ENCODE results near the gene OR6V1.
"Not testable (repeated sequence)": the region's sequence is repeated elsewhere in the genome, so short reads cannot be mapped to it uniquely, and the experiment has no call there.

The OR6V1 gene

DNA sequence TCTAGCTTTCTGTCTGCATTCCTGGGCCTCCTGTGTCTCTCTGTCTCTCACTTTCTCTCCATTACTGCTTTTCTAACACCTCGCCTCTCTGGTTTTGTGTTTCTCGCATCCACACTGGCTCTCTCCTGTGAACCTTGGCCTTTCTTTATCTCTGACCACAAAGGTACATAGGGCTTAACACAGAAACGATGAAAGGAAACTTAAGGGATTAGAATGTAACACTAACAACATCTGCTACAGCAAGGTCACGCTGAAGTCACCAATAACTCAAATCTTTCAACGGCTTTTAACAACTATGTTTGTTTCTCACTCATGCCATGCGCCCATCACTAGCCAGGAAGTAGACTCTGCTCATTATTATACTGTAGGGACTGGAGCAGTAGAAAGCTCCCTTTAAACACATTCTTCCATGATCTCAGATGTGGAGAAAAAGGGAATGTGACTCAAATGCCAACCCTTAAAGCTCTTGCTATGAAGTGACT, 9.3 kb upstream of the OR6V1 start:
- DNase-seq (ENCODE audit: low read depth): no peak

DNA sequence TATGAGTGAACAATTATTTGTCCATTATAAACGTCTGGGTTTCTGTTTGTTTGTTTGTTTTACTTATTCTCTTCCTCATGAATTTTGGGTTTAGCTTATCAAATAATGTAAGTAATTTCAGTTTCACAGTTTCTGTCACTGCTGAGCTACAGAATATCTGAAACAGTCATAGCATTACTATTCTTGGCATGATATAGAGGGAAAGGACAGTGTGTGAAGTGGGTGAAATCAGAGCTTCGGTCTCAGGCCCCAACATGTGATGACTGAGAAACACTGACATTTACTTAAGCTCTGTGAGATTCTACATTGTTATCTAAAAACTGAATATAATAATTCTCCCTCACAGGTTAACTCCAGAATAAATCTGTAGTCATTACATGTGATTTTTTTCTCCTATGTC, 8.8 kb upstream of the OR6V1 start:
- no peak for DNase-seq (ENCODE audit: low read depth)

GRCh38 chr7:143046426-143046851, 5.7 kb upstream of the OR6V1 start:
- no peak for DNase-seq (ENCODE audit: low read depth)

DNA sequence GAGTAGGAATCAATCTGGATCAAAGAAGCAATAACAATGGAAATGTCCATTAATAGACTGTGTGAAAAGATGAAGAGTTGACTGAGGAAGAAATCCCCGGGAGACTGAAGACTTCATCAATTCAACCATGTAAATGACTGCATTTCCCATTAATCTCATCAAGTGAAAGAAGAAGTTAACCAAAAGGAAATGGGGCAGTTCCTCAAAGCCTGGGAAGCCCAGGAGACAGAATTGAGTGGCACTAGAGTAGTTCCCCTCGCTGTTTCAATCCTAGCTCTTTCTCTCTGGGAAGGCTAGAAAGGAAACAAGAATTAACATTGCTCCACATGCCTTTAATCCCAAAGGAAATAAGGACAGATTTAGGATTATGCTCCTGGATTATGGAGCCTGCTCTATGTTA, 4.8 kb upstream of the OR6V1 start:
- DNase-seq (ENCODE audit: low read depth): no peak

- no peak for DNase-seq (ENCODE audit: low read depth)
Observed at GRCh38 chr7:143048827-143049226, 3.3 kb upstream of the OR6V1 start.

GRCh38 chr7:143049362-143049761, 2.8 kb upstream of the OR6V1 start:
- DNase-seq (ENCODE audit: low read depth): no peak

GRCh38 chr7:143050931-143051330, 1.2 kb upstream of the OR6V1 start:
- DNase-seq (ENCODE audit: low read depth): no peak

DNA sequence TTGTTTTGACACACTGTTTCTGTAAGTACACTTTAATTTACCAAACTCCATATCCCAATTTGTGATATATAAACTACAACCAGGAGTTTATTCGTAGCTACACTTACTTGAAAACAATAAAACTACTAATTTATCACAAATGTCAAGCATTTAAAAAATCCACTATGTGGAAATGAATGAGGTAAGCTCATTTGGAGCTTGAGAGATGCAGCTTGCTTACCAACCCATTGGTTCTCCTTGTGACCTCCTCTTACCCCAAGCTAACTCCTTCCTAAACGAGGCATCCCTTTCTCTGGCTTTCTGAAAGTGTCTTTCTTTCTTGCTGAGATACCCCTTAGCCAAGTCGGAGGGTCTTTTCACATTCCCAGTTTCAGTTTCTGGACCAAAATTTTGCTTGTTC, 2.5 kb downstream of the OR6V1 start:
- DNase-seq (ENCODE audit: low read depth): no peak

DNA sequence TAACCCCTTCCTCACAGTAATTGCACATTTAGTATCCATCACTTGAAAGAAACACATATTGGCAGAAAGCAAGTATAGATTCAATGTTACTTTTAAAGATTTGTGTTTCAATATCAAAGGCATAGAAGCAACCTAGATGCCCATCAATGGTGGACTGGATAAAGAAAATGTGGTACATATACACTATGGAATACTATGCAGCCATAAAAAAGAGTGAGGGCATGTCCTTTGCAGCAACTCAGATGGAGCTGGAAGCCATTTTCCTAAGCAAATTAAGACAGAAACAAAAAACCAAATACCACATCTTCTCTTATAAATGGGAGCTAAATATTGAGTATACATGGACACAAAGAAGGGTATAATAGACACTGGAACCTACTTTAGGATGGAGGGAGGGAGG, 3.6 kb downstream of the OR6V1 start:
- DNase-seq (ENCODE audit: low read depth): no peak

GRCh38 chr7:143063741-143064140, 11.6 kb downstream of the OR6V1 start:
- no peak for DNase-seq (ENCODE audit: low read depth)

DNA sequence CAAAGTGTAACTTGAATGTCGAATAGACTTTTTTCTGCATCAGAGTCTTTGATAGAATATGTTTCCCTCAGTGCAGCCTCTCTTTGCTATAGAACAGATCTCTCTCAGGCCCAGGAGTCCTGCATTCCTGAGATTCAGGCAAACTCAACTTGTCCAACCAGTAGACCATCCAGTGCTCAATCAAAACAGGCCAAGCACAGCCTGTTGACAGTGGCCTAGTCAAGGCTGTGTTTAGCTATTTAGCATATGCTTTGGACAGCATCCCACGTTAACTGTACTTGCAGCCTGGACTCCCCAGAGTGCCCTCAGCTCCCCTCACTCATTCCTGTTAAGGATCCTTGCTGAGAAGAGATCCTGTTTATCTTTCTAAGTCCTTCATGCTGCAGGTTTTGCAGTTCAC, 16.3 kb downstream of the OR6V1 start:
- no peak for DNase-seq (ENCODE audit: low read depth)

- no peak for DNase-seq (ENCODE audit: low read depth)
Observed at GRCh38 chr7:143069912-143070500, 17.9 kb downstream of the OR6V1 start.

DNA sequence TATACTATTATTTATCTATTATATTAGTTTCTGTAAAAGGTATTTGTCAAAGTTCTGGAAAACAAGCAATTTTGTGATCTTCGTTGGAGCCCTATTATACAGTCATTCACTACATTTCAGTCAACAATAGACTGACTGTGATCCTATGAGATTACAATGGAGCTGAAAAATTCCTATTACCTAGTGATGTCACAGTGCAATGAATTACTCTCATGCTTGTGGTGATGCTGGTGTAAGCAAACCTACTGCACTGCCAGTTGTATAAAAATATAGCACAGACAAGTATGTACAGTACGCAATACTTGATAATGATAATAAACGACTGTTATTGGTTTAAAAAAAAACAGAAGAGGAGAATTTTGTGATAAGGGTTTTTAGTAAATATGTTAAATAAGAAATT, 21.4 kb downstream of the OR6V1 start:
- DNase-seq (ENCODE audit: low read depth): no peak

- DNase-seq (ENCODE audit: low read depth): no peak
Observed at GRCh38 chr7:143074141-143074540, 22.0 kb downstream of the OR6V1 start.

GRCh38 chr7:143085109-143085508, 33.0 kb downstream of the OR6V1 start:
- no peak for DNase-seq (ENCODE audit: low read depth)

DNA sequence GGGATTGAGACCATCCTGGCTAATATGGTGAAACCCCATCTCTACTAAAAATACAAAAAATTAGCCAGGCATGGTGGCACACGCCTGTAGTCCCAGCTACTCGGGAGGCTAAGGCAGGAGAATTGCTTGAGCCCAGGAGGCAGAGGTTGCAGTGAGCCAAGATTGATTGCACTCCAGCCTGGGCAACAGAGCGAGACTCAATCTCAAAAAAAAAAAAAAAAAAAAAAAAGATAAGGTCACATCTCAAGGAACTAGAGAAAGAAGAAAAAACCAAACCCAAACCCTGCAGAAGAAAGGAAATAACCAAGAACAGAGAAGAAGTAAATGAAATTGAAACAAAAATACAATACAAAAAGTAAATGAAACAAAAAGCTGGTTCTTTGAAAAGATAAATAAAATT, 33.5 kb downstream of the OR6V1 start:
- not testable (repeated sequence) for DNase-seq (ENCODE audit: low read depth)

GRCh38 chr7:143088549-143089231, 36.5 kb downstream of the OR6V1 start:
- not testable (repeated sequence) for DNase-seq (ENCODE audit: low read depth)

- no peak for DNase-seq (ENCODE audit: low read depth)
Observed at GRCh38 chr7:143096146-143096545, 44.0 kb downstream of the OR6V1 start.

GRCh38 chr7:143099579-143099978, 47.4 kb downstream of the OR6V1 start:
- DNase-seq (ENCODE audit: low read depth): not testable (repeated sequence)
